WERI-Rb-1 (cell line): ENCODE data around the gene SNAP25.

ENCODE experiments used
- DNase-seq: peaks from one replicate; pipeline ENCODE4 v3.0.0-alpha.2; 2020
- H3K27ac ChIP-seq: fragments of 250-450 bp; sonication (Bioruptor Pico); 2 replicates; pipeline ENCODE4 v1.5.1; 2020; ENCODE audit warnings: mild to moderate bottlenecking, moderate library complexity
- H3K27me3 ChIP-seq: fragments of 250-450 bp; sonication (Bioruptor Pico); 2 replicates; pipeline ENCODE4 v1.5.1; 2021; ENCODE audit warnings: mild to moderate bottlenecking, low read depth, moderate library complexity; ENCODE audit not compliant: insufficient read depth, severe bottlenecking
- H3K36me3 ChIP-seq: fragments of 250-450 bp; sonication (Bioruptor Pico); 2 replicates; pipeline ENCODE4 v1.5.1; 2020; ENCODE audit warnings: mild to moderate bottlenecking, moderate library complexity
- H3K4me3 ChIP-seq: 2 replicates; pipeline ENCODE4 v1.5.1; 2011; ENCODE audit warnings: low read depth, mild to moderate bottlenecking, control low read depth, low read length
- H3K9me3 ChIP-seq: fragments of 250-450 bp; sonication (Bioruptor Pico); 2 replicates; pipeline ENCODE4 v1.5.1; 2021; ENCODE audit warnings: mild to moderate bottlenecking, moderate library complexity; ENCODE audit not compliant: severe bottlenecking
- TF ChIP-seq, protein P1 (sequence below): IDR thresholded peaks from 2 replicates; pipeline ENCODE4 v1.5.1; 2011; ENCODE audit warnings: low read depth, mild to moderate bottlenecking, control low read depth, inconsistent platforms, low read length

SNAP25 gene

DNA sequence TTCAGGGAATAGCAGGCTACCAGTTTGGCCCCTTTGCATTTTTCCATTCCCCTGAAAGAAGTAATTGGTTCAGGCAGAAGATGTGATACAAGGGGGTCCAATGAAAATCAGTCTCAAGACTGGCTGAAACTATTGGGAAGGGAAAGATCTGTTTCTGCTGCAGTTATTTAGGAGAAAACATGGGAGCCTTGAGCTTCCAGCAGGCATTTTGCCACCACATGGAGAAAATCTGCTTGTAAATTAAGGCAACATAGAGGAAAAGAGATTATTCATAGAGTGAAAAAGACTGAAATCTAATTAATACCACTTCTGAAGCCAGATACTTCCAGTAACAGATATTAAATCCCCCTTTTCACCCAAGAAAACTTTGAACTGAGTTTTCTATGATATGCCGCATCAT lies 44.2 kb upstream of the SNAP25 start:
- TF ChIP-seq, protein P1, sequence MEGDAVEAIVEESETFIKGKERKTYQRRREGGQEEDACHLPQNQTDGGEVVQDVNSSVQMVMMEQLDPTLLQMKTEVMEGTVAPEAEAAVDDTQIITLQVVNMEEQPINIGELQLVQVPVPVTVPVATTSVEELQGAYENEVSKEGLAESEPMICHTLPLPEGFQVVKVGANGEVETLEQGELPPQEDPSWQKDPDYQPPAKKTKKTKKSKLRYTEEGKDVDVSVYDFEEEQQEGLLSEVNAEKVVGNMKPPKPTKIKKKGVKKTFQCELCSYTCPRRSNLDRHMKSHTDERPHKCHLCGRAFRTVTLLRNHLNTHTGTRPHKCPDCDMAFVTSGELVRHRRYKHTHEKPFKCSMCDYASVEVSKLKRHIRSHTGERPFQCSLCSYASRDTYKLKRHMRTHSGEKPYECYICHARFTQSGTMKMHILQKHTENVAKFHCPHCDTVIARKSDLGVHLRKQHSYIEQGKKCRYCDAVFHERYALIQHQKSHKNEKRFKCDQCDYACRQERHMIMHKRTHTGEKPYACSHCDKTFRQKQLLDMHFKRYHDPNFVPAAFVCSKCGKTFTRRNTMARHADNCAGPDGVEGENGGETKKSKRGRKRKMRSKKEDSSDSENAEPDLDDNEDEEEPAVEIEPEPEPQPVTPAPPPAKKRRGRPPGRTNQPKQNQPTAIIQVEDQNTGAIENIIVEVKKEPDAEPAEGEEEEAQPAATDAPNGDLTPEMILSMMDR = no peak

DNA sequence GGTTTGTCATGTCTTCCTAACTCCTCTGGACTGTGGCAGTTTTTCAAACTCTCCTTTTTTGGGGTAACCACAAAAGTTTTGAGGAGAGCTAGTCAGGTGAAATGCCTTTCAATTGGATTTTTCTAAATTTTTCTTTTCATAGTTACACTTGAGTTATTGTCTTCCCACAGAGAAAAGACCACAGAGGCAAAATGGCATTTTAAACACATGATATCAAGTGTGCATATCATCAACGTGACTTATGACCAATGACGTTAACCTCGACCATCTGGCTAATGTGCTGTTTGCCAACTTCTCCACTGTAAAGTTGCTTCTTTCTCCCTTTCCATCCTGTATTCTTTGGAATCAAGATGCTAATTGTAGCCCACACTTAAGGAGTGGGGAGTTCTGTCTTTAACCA lies 41.3 kb upstream of the SNAP25 start:
- no peak for DNase-seq
- no peak overlapping the region for H3K27ac ChIP-seq
- TF ChIP-seq, protein P1 = no peak
- no peak overlapping the region for H3K4me3 ChIP-seq
- H3K9me3 ChIP-seq = no peaks in the 10 kb centered on the region
- H3K27me3 ChIP-seq = no peaks in the 10 kb centered on the region
- H3K36me3 ChIP-seq = no peaks in the 10 kb centered on the region

More for the DNA sequence above, 44.2 kb upstream of the SNAP25 start:
- H3K9me3 ChIP-seq = no peaks in the 10 kb centered on the region
- no peak for DNase-seq
- H3K27me3 ChIP-seq = no peaks in the 10 kb centered on the region
- H3K27ac ChIP-seq = no peak overlapping the region
- no peak overlapping the region for H3K4me3 ChIP-seq
- no peaks in the 10 kb centered on the region for H3K36me3 ChIP-seq

DNA sequence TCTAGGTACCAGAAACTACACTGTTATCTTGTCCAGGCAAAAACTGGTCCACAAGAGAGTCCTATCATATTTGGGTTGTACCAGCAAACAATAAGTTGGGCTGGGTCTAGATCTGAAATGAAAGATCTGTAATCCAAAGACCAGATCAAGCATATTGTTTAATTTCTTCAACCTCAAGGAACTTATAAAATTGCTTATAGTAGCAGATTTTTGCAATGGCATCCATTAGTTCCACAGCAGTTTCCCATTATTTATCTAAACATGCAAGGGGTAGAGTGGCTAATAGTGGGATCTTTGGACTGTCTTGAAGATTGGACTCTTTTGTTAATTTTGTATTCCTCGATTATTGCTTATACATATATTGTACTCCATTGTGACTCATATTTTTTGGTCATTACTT lies 40.5 kb upstream of the SNAP25 start:
- Histone ChIP-seq H3K27me3 (no peaks in the 10 kb centered on the region), H3K4me3 (no peak overlapping the region), H3K9me3 (no peaks in the 10 kb centered on the region), H3K36me3 (no peaks in the 10 kb centered on the region), H3K27ac (no peak overlapping the region)
- TF ChIP-seq, protein P1 = no peak
- no peak for DNase-seq

DNA sequence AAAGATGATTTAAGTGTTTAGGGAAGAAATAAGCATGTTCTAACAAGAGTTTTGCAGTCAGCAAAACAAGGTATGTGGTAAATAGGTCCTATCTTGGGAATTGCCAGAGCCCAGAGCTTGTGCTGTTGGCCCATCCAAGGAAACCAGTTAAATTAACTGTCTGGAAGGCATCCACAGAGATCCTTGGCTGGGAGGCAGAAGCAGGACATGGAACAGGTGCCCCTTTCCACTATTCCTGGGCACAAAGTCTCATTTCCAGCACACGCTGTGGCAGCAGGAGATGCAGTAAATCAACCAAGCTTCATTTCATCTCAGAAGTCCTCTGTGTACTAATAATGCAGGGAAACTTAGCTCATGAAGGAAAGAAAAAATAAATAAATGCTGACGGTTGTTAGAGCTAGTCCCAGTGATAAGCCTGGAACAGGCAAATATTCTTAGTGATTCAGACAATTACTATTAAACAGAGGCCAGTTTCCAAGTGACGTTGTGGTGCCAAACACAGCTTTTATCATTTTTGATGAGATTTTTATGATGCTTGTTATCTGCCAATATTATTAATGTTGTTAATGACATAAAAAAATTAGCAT lies 39.8 kb upstream of the SNAP25 start:
- Histone ChIP-seq H3K27me3 (no peaks in the 10 kb centered on the region), H3K4me3 (no peak overlapping the region), H3K36me3 (no peaks in the 10 kb centered on the region), H3K9me3 (no peaks in the 10 kb centered on the region), H3K27ac (no peak overlapping the region)
- no peak for DNase-seq
- TF ChIP-seq, protein P1 = no peak

DNA sequence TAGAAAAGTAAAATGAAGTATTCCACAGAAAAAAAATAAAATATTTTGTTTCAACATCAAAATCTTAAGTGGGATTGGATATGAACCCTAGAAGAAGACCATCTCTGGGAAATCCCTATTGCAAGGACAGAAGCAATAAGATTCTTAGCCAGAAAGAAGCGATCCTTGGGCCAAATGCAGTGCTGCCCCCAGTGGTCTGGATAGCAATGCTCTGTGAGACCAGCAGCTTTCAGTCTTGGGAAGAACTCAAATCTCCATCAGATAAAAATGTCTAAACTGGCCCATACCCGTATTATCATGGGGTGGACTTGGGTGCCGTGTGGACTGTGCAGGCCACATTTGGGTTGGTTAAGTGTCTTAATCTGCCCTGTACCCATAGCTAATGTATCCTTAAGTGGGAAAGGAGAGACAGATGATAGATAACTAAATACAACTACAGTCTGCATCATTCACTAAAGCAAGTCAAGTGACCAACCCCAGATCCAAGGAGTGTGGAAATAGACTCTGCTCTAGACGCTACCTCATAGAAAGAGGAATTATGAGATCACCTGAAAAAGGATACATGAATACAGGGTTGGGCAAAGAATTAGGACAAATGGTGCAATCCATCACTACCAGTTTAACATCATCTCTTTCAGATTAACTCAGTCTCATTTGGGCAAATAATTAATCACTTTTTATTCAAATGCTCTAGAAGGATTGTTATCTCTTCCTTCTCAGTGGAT lies 38.9 kb upstream of the SNAP25 start:
- Histone ChIP-seq H3K9me3 (no peaks in the 10 kb centered on the region), H3K4me3 (no peak overlapping the region), H3K27me3 (no peaks in the 10 kb centered on the region), H3K27ac (no peak overlapping the region), H3K36me3 (no peaks in the 10 kb centered on the region)
- DNase-seq = peak; percentile 30
- TF ChIP-seq, protein P1 = peak; percentile 74
